Suprapubic skin (tissue), 3 donors: ENCODE measurements around the gene TAOK2.

Source experiments
- POLR2AphosphoS5 ChIP-seq, 3 donors: sonication (generic); formaldehyde crosslinking; IDR thresholded peaks; one replicate each; pipeline ENCODE4 v1.6.1; 2017; ENCODE audit warnings: antibody characterized with exemption in 3 of 3
- TF ChIP-seq, protein P1 (sequence below), 2 donors: fragments of 200-600 bp in 1 of 2; fragments of 450-650 bp in 1 of 2; sonication (generic) in 1 of 2; IDR thresholded peaks; one replicate each; pipeline ENCODE4 v1.5.1; 2016 to 2019; ENCODE audit warnings: antibody characterized with exemption in 2 of 2, mild to moderate bottlenecking in 1 of 2, moderate library complexity in 1 of 2

GRCh38 chr16:29958756-29959155, 14.9 kb upstream of the TAOK2 start:
- TF ChIP-seq, protein P1, sequence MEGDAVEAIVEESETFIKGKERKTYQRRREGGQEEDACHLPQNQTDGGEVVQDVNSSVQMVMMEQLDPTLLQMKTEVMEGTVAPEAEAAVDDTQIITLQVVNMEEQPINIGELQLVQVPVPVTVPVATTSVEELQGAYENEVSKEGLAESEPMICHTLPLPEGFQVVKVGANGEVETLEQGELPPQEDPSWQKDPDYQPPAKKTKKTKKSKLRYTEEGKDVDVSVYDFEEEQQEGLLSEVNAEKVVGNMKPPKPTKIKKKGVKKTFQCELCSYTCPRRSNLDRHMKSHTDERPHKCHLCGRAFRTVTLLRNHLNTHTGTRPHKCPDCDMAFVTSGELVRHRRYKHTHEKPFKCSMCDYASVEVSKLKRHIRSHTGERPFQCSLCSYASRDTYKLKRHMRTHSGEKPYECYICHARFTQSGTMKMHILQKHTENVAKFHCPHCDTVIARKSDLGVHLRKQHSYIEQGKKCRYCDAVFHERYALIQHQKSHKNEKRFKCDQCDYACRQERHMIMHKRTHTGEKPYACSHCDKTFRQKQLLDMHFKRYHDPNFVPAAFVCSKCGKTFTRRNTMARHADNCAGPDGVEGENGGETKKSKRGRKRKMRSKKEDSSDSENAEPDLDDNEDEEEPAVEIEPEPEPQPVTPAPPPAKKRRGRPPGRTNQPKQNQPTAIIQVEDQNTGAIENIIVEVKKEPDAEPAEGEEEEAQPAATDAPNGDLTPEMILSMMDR (IDR thresholded peaks at IDR 0.05), result no peak
- TF ChIP-seq POLR2AphosphoS5 (IDR thresholded peaks at IDR 0.05), result no peak
